ENCODE results near the gene ADH1B. TPM values are rescaled to one million over a fixed set of nuclear protein-coding genes. Genes with fewer than 3 reads are reported as not detected.

Gene ADH1B
- polyA plus RNA-seq, 1 donor (not counting 4 experiments of a cell fraction or from before 2014, with no cell fraction given), result not detected

GRCh38 chr4:99359480-99360204 is 38.4 kb upstream of the ADH1B start:
- H3K4me1 ChIP-seq (ENCODE audit: control insufficient read depth, extremely low read depth, insufficient read depth, low read length), result no peaks in the 10 kb centered on the region
- no peak for FAIRE-seq
- H3K9me3 ChIP-seq (ENCODE audit: control insufficient read depth, low read depth, low read length), result no peaks in the 10 kb centered on the region
- no peak overlapping the region for H3K27ac ChIP-seq (ENCODE audit: control insufficient read depth, insufficient read depth, low read length)
- no peak overlapping the region for H3K9ac ChIP-seq (ENCODE audit: control insufficient read depth, extremely low read depth, insufficient read depth, low read length)
- no peak overlapping the region for H3K4me2 ChIP-seq (ENCODE audit: control insufficient read depth, extremely low read depth, insufficient read depth, low read depth, low read length)
- no peaks in the 10 kb centered on the region for H3K36me3 ChIP-seq (ENCODE audit: control insufficient read depth in 2 of 2, extremely low read depth in 1 of 2, insufficient read depth in 2 of 2, low read length in 2 of 2)
- no peaks in the 10 kb centered on the region for H3K9me1 ChIP-seq (ENCODE audit: control insufficient read depth, extremely low read depth, insufficient read depth, low read length)
- H4K20me1 ChIP-seq (ENCODE audit: control insufficient read depth, extremely low read depth, insufficient read depth, low read length), result no peaks in the 10 kb centered on the region
- no peaks in the 10 kb centered on the region for H3K79me2 ChIP-seq (ENCODE audit: control insufficient read depth, insufficient read depth, low read length)
- no peak overlapping the region for H2AFZ ChIP-seq (ENCODE audit: control insufficient read depth, low read length)
- DNase-seq (ENCODE audit: low read depth, low spot score), result no peak
- dilution Hi-C loops (cut with MboI; ENCODE audit: extremely low pct_ligation_motif_present, low sequenced_read_pairs), result no loop called here
- H3K27me3 ChIP-seq (ENCODE audit: control insufficient read depth, extremely low read depth, insufficient read depth, low read length), result no peaks in the 10 kb centered on the region
- TF ChIP-seq CTCF (optimal IDR thresholded peaks at IDR 0.05 in 1 of 3, IDR thresholded peaks at IDR 0.05 in 1 of 3, conservative IDR thresholded peaks at IDR 0.05 in 1 of 3; ENCODE audit: extremely low read depth in 1 of 3, insufficient read depth in 2 of 3, low read length in 3 of 3) (no peak), EZH2 (IDR thresholded peaks at IDR 0.05; ENCODE audit: low read length) (no peak)
- no peak overlapping the region for H3K4me3 ChIP-seq (ENCODE audit: control insufficient read depth in 2 of 3, extremely low read depth in 1 of 3, insufficient read depth in 2 of 3, low read depth in 1 of 3, low read length in 3 of 3)

- dilution Hi-C loops (cut with MboI; ENCODE audit: extremely low pct_ligation_motif_present, low sequenced_read_pairs), result no loop called here
- FAIRE-seq (no peak), DNase-seq (ENCODE audit: low read depth, low spot score) (no peak)
Observed at GRCh38 chr4:99357948-99358347, 36.7 kb upstream of the ADH1B start.

More at GRCh38 chr4:99357948-99358347, 36.7 kb upstream of the ADH1B start:
- no peaks in the 10 kb centered on the region for H3K9me3 ChIP-seq (ENCODE audit: control insufficient read depth, low read depth, low read length)
- no peaks in the 10 kb centered on the region for H3K36me3 ChIP-seq (ENCODE audit: control insufficient read depth in 2 of 2, extremely low read depth in 1 of 2, insufficient read depth in 2 of 2, low read length in 2 of 2)
- H3K9me1 ChIP-seq (ENCODE audit: control insufficient read depth, extremely low read depth, insufficient read depth, low read length), result no peaks in the 10 kb centered on the region
- no peaks in the 10 kb centered on the region for H3K4me1 ChIP-seq (ENCODE audit: control insufficient read depth, extremely low read depth, insufficient read depth, low read length)
- H3K79me2 ChIP-seq (ENCODE audit: control insufficient read depth, insufficient read depth, low read length), result no peaks in the 10 kb centered on the region
- no peak for TF ChIP-seq EZH2 (IDR thresholded peaks at IDR 0.05; ENCODE audit: low read length)
- no peak for TF ChIP-seq CTCF (optimal IDR thresholded peaks at IDR 0.05 in 1 of 3, IDR thresholded peaks at IDR 0.05 in 1 of 3, conservative IDR thresholded peaks at IDR 0.05 in 1 of 3; ENCODE audit: extremely low read depth in 1 of 3, insufficient read depth in 2 of 3, low read length in 3 of 3)
- no peaks in the 10 kb centered on the region for H3K27me3 ChIP-seq (ENCODE audit: control insufficient read depth, extremely low read depth, insufficient read depth, low read length)
- H3K4me2 ChIP-seq (ENCODE audit: control insufficient read depth, extremely low read depth, insufficient read depth, low read depth, low read length), result no peak overlapping the region
- H4K20me1 ChIP-seq (ENCODE audit: control insufficient read depth, extremely low read depth, insufficient read depth, low read length), result no peaks in the 10 kb centered on the region
- no peak overlapping the region for H3K9ac ChIP-seq (ENCODE audit: control insufficient read depth, extremely low read depth, insufficient read depth, low read length)
- H2AFZ ChIP-seq (ENCODE audit: control insufficient read depth, low read length), result no peak overlapping the region
- H3K27ac ChIP-seq (ENCODE audit: control insufficient read depth, insufficient read depth, low read length), result no peak overlapping the region
- no peak overlapping the region for H3K4me3 ChIP-seq (ENCODE audit: control insufficient read depth in 2 of 3, extremely low read depth in 1 of 3, insufficient read depth in 2 of 3, low read depth in 1 of 3, low read length in 3 of 3)

All from keratinocyte (primary cell).